HepG2 (cell line): ENCODE measurements around the gene RARS2. TPM values are rescaled to one million over a fixed set of nuclear protein-coding genes. Genes with fewer than 3 reads are reported as not detected.

Experiments used
- ADNP ChIP-seq: sonication (generic); formaldehyde crosslinking; IDR thresholded peaks from 2 replicates; pipeline ENCODE4 v1.4.0; 2020; ENCODE audit warnings: missing genetic modification reagents
- HNF4A ChIP-seq: sonication (generic); formaldehyde crosslinking; IDR thresholded peaks from 2 replicates; pipeline ENCODE4 v1.4.0; 2020; ENCODE audit warnings: missing genetic modification reagents
- ISL2 ChIP-seq: sonication (generic); formaldehyde crosslinking; IDR thresholded peaks from 2 replicates; pipeline ENCODE4 v1.5.0; 2020; ENCODE audit warnings: missing genetic modification reagents
- JUND ChIP-seq: sonication (generic); formaldehyde crosslinking; IDR thresholded peaks from 2 replicates; pipeline ENCODE4 v1.8.0; 2022; ENCODE audit warnings: mild to moderate bottlenecking, missing genetic modification reagents
- MIXL1 ChIP-seq: IDR thresholded peaks from 2 replicates; pipeline ENCODE4 v1.6.1; 2016
- NAIF1 ChIP-seq: sonication (generic); formaldehyde crosslinking; IDR thresholded peaks from 2 replicates; pipeline ENCODE4 v1.5.0; 2020; ENCODE audit warnings: mild to moderate bottlenecking, missing genetic modification reagents, borderline replicate concordance
- PPARG ChIP-seq: conservative IDR thresholded peaks from 2 replicates; pipeline ENCODE4 v1.6.1; 2016; ENCODE audit warnings: missing biosample characterization, missing genetic modification reagents
- SATB2 ChIP-seq: sonication (generic); formaldehyde crosslinking; IDR thresholded peaks from 2 replicates; pipeline ENCODE4 v1.5.0; 2020; ENCODE audit warnings: missing genetic modification reagents
- ZNF292 ChIP-seq: sonication (generic); formaldehyde crosslinking; IDR thresholded peaks from 2 replicates; pipeline ENCODE4 v1.8.1; 2022; ENCODE audit warnings: mild to moderate bottlenecking, low read depth, missing genetic modification reagents, borderline replicate concordance
- ZSCAN20 ChIP-seq: sonication (generic); formaldehyde crosslinking; IDR thresholded peaks from 2 replicates; pipeline ENCODE4 v1.4.0; 2020; ENCODE audit warnings: missing genetic modification reagents, mild to moderate bottlenecking, borderline replicate concordance
- polyA plus RNA-seq, 8 experiments: library from polyadenylated mRNA; depleted of rRNA in 3 of 8; stranded (reverse) in 7 of 8; unstranded in 1 of 8; fragments of >200 nt; fragmentation: Illumina TruSeq in 4 of 8; extraction: Trizol in 4 of 8; gene quantifications; 2 replicates each; pipeline versions ENCODE4 v1.2.1 to v1.2.3, GENCODE V29; 2011 to 2016; ENCODE audit warnings: low read depth in 4 of 8, missing spikeins in 1 of 8, mixed read lengths in 1 of 8; ENCODE audit not compliant: insufficient read depth in 1 of 8
- total RNA-seq, 5 experiments: library from RNA; depleted of rRNA; stranded (reverse); fragments of >200 nt; fragmentation: Illumina TruSeq; extraction: Trizol; gene quantifications; 2 replicates each; pipeline ENCODE4 v1.2.3, GENCODE V29; 2016; ENCODE audit warnings: low read depth in 1 of 5
- TF ChIP-seq, protein P1 (sequence below): sonication (generic); formaldehyde crosslinking; IDR thresholded peaks from 2 replicates; pipeline ENCODE4 v1.4.0; 2020; ENCODE audit warnings: missing genetic modification reagents
- TF ChIP-seq, protein P2 (sequence below): sonication (generic); formaldehyde crosslinking; IDR thresholded peaks from 2 replicates; pipeline ENCODE4 v1.4.0; 2020; ENCODE audit warnings: mild to moderate bottlenecking, missing genetic modification reagents, borderline replicate concordance
- TF ChIP-seq, protein P3 (sequence below), 2 experiments: fragments of 450-650 bp in 1 of 2; sonication (generic) in 1 of 2; formaldehyde crosslinking in 1 of 2; IDR thresholded peaks; 2 replicates each; pipeline versions ENCODE4 v1.6.1 to v1.8.0; 2016 to 2022; ENCODE audit warnings: antibody characterized with exemption in 1 of 2, mild to moderate bottlenecking in 1 of 2, missing genetic modification reagents in 1 of 2

Gene RARS2
- total and polyA plus RNA-seq, 2 of the 13 experiments (the other 11 are each of a cell fraction or from before 2014, with no cell fraction given), result 23.4 to 80.1 TPM

DNA sequence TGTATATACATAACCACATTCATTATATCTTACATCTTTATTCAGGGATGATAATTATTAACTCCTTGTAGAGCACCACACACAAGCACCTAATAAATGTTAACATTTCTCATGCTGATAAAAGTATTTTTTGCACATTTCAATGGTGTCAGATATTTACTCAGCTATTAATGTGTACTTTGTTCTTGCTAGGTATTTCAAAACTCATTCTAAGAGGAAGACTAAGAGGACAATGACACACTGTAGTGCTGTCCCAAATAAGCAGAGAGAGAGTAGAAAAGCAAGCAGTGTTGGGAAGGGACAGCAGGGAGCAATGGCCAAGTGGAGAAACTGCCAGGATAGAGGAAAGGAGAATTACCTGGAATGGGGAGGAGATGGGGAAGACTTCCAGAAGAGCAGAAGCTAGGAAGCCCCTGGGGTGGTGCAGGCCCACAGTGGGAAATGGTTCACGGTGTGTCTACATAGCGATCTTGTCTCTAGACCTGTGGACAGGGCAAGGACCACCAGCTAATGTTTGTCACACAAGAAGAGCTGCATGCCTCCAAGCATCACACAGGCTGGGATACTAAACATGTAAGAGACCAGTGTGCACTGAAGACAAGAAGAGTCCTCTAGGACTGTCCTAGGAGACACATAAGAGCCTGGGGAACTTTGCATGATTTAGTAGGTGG, 55.3 kb downstream of the RARS2 start (continued):
- TF ChIP-seq, protein P1, sequence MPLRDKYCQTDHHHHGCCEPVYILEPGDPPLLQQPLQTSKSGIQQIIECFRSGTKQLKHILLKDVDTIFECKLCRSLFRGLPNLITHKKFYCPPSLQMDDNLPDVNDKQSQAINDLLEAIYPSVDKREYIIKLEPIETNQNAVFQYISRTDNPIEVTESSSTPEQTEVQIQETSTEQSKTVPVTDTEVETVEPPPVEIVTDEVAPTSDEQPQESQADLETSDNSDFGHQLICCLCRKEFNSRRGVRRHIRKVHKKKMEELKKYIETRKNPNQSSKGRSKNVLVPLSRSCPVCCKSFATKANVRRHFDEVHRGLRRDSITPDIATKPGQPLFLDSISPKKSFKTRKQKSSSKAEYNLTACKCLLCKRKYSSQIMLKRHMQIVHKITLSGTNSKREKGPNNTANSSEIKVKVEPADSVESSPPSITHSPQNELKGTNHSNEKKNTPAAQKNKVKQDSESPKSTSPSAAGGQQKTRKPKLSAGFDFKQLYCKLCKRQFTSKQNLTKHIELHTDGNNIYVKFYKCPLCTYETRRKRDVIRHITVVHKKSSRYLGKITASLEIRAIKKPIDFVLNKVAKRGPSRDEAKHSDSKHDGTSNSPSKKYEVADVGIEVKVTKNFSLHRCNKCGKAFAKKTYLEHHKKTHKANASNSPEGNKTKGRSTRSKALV (CRISPR knock-in tag), result no peak
- TF ChIP-seq, protein P2, sequence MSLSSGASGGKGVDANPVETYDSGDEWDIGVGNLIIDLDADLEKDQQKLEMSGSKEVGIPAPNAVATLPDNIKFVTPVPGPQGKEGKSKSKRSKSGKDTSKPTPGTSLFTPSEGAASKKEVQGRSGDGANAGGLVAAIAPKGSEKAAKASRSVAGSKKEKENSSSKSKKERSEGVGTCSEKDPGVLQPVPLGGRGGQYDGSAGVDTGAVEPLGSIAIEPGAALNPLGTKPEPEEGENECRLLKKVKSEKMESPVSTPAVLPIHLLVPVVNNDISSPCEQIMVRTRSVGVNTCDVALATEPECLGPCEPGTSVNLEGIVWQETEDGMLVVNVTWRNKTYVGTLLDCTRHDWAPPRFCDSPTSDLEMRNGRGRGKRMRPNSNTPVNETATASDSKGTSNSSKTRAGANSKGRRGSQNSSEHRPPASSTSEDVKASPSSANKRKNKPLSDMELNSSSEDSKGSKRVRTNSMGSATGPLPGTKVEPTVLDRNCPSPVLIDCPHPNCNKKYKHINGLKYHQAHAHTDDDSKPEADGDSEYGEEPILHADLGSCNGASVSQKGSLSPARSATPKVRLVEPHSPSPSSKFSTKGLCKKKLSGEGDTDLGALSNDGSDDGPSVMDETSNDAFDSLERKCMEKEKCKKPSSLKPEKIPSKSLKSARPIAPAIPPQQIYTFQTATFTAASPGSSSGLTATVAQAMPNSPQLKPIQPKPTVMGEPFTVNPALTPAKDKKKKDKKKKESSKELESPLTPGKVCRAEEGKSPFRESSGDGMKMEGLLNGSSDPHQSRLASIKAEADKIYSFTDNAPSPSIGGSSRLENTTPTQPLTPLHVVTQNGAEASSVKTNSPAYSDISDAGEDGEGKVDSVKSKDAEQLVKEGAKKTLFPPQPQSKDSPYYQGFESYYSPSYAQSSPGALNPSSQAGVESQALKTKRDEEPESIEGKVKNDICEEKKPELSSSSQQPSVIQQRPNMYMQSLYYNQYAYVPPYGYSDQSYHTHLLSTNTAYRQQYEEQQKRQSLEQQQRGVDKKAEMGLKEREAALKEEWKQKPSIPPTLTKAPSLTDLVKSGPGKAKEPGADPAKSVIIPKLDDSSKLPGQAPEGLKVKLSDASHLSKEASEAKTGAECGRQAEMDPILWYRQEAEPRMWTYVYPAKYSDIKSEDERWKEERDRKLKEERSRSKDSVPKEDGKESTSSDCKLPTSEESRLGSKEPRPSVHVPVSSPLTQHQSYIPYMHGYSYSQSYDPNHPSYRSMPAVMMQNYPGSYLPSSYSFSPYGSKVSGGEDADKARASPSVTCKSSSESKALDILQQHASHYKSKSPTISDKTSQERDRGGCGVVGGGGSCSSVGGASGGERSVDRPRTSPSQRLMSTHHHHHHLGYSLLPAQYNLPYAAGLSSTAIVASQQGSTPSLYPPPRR (CRISPR knock-in tag), result peak; percentile 50; the same call in 1 of the 2 replicates
- TF ChIP-seq HNF4A (CRISPR knock-in tag) (peak; percentile 87), MIXL1 (peak; percentile 92), ADNP (CRISPR knock-in tag) (no peak), JUND (CRISPR knock-in tag) (0 out of 2 replicates have a peak, but pooled peaks have one; percentile 33), ISL2 (CRISPR knock-in tag) (peak; percentile 95), ZNF292 (CRISPR knock-in tag) (peak; percentile 43; the same call in 1 of the 2 replicates), NAIF1 (CRISPR knock-in tag) (no peak), PPARG (CRISPR knock-in tag) (peak; percentile 67; the same call in 1 of the 2 replicates), ZSCAN20 (CRISPR knock-in tag) (no peak), SATB2 (CRISPR knock-in tag) (peak; percentile 89; the same call in 1 of the 2 replicates)
- TF ChIP-seq, protein P3, sequence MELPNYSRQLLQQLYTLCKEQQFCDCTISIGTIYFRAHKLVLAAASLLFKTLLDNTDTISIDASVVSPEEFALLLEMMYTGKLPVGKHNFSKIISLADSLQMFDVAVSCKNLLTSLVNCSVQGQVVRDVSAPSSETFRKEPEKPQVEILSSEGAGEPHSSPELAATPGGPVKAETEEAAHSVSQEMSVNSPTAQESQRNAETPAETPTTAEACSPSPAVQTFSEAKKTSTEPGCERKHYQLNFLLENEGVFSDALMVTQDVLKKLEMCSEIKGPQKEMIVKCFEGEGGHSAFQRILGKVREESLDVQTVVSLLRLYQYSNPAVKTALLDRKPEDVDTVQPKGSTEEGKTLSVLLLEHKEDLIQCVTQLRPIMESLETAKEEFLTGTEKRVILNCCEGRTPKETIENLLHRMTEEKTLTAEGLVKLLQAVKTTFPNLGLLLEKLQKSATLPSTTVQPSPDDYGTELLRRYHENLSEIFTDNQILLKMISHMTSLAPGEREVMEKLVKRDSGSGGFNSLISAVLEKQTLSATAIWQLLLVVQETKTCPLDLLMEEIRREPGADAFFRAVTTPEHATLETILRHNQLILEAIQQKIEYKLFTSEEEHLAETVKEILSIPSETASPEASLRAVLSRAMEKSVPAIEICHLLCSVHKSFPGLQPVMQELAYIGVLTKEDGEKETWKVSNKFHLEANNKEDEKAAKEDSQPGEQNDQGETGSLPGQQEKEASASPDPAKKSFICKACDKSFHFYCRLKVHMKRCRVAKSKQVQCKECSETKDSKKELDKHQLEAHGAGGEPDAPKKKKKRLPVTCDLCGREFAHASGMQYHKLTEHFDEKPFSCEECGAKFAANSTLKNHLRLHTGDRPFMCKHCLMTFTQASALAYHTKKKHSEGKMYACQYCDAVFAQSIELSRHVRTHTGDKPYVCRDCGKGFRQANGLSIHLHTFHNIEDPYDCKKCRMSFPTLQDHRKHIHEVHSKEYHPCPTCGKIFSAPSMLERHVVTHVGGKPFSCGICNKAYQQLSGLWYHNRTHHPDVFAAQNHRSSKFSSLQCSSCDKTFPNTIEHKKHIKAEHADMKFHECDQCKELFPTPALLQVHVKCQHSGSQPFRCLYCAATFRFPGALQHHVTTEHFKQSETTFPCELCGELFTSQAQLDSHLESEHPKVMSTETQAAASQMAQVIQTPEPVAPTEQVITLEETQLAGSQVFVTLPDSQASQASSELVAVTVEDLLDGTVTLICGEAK (IDR thresholded peaks at IDR 0.05), result no peak
- TF ChIP-seq, protein P3 (CRISPR knock-in tag; IDR thresholded peaks at IDR 0.05), result no peak
